NCI-H510A (cell line): Measurements from ENCODE around the gene PSMC6.
A peak's percentile ranks its signal among the peaks of the same experiment; 100 is the strongest.

Source experiments
- DNase-seq: peaks from one replicate; lab custom pipeline; 2025; lab: John Stamatoyannopoulos, UW

PSMC6 gene

DNA sequence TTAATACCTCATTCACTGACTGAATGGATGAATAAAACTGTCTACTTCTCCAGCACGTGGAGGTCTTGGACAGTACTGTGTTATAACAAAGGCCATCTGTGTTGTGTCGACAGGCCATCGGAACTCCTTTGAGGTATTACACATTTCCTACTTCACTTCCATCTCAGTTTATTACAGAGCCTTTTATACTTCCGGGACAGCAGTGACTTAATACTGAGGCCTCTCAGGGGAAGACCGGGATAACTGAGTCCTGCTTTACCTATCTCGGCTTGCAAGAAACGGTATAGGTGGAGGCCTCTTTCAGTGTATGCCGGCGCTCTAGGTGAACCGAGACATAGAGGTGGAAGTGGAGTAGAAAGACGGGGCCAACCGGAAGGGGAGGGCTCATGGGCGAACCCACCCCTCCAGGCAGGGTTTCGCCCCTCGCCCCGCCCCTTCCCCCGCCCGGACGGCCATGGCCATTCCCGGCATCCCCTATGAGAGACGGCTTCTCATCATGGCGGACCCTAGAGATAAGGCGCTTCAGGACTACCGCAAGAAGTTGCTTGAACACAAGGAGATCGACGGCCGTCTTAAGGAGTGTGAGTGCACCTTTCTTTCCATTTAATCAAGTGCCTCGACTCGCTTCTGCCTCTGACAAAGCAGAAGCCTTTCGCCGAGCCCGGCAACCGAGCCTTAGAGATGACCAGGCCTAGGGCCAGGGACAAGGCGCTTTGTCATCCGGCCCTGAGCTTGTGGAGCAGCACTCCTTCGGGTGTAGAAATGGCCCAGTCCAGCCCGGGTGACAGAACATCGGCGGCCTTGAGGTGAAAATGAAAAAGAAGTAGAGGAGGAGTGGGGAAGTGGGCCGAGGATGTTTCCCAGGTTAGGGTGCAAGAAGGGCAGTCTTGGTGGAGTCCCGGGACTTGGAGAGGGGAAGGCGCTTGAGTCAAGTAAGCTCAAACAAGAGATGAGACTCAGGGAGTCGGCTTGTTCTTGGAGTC is at the start of gene PSMC6:
TSS of gene PSMC6 (plus strand) at position 477 of the 983 bp plus-strand sequence. CDS start at position 497, 20 bp downstream.
- DNase-seq, result peak; percentile 90

DNA sequence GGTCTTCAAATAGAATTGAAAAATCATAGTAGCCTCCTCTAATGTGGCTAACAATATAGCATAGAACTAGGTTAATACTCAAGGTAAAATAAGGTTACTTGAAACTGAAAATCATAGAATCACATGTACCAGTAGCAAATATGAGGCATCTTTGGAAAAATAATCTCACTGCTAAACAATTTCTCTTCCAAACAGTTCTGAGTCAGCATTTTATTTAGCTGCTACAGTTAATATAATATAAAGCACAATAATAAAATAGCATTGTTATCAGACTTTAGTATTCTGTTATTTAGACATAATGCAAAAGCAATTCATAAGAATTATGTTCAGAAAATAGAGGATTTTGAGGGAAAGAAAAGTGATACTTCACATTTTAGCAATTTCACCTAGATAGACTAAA is 46.7 kb upstream of the PSMC6 start:
- DNase-seq, result no peak

DNA sequence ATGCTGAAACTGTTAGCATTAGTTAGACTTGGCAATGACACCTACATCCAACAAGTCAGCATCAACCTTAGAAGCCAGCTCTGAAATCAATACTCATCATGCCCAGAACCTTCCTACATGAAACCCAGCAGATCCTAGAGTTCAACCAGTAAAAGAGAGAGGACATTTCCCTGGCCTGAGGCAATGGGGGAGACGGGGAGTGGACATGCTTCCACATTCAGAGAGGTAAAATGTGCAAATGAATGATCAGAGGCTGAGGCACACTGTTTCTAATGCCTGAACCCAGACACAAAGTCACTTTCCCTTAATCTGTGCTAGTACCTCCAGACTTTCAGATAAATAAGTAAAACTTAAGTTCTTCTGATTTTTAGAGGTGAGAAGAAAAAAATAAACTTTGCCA is 46.2 kb upstream of the PSMC6 start:
- DNase-seq, result no peak

DNA sequence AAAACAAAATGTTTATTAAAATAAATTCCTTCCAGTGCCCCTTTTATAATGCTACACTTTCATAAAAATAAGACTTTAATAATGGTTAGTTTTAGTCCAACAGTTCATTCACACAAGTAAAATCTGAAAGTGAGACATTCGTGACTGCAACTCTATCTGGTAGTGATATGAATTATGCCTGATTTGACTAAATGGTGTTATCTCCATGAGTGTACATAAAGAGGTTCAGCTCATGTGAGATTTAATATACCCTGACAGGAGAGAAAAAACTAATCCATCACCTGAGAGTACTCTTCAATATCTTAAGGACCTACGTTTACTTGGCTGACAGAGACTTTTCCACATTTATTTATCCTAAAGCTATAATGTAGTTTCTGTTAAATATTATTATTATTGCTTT is 45.7 kb upstream of the PSMC6 start:
- no peak for DNase-seq

DNA sequence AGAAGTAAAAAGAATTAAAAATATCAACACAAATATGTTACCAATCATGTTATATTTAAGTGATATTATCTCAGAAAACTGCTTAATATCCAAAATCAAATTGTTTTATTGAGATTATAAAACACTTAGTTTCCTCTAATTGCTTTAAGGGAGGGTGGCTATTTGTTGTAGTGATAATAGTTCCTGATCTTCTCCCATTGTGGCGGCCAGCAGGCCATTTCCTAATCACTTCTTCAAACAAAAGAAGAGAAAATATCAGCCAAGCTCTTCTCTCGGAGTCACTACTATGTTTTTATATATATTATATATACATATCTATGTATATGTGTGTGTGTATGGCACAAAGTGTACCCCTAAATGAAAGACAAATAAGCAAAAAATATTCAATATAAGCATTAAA is 43.1 kb upstream of the PSMC6 start:
- DNase-seq, result no peak

DNA sequence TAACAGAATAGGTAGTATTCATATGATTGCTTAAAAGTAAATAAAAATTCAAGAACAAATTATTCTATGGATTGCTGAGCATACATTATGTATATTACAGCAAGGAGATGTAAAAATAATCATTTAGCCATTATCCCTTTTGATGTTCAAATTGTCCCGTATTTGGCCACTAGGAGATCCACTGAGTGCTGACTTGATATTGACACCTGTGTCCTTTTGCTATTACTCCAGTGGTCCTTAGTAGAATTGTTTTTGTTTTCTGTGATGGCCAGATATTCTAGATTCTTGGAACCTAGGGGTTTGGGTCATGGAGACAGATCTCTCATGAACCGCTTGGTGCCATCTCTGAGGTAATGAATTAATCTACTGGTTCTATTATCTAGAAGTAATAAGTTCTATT is 28.4 kb upstream of the PSMC6 start:
- no peak for DNase-seq

DNA sequence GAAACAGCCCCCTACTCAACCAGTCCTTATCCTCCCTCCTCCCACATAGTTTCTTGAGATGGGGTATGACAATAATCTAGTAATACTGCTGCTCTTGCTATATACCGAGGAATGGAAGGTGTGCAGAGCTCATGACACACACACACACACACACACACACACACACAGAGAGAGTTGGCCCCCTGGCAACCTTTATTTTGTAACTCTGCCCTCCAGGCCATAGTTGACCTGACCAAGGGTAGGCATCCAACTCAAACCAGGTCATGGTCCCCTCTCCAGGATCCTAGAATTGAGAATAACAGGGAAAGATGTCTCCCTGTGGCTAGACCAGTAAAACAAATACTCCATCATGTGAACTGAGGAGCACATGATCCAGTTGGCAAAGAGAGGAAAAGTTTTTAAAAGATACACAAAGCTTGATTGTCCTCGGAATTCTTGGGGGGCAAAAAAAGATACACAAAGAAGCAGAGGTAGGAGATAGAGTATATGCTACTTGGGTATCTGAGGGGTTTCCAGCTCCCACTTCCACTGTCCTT is 22.9 kb upstream of the PSMC6 start:
- DNase-seq, result no peak

DNA sequence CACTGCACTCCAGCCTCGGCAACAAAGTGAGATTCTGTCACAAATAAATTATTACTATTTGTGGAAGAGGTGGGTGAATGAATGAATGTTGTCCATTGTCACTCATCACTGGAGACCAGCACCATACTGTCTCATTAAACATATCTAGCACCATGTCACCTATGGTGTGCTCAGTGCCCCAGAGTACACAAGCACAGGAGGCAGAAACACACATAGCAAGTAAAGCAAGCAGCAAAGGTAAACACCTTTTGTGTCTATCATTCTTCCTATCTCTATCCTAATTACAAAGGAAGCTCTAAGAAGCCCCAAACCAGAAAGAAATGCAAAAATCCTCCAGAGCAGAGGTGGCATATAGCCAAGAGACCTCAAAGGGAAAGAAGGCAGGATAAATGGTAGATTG is 20.8 kb upstream of the PSMC6 start:
- no peak for DNase-seq

DNA sequence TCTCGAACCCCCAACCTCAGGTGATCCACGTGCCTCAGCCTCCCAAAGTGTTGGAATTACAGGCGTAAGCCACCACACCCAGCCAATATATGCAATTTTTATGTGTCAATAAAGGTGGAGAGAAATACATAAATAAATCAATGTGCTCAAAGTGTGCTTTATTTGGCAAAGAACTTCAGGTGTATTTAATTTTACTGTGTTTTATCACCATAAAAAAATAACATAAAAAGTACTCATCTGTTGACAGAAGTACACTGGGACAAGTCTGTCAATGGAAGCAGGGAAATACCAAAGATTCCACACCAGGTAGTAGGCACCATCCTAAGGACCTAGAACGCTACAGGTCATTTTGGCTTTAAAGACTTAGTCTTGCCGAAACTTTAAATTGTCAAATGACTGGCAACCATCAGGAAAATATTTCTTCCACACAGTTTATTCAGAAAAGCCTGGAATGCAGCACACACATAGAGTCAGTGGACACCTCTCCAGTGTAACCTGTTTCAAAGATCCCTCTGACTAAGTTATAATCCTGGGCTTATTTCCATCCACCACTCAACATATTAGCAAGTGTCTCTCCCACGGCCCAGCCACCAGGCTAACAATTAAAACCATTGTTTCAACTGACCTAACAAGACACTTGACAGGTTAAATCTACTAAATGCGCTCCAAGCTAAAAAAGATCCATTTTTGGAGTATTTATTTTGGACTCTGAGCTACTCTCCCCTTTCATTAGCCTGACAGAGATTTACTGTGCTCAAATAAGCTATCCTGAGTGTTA is 15.8 kb upstream of the PSMC6 start:
- no peak for DNase-seq

DNA sequence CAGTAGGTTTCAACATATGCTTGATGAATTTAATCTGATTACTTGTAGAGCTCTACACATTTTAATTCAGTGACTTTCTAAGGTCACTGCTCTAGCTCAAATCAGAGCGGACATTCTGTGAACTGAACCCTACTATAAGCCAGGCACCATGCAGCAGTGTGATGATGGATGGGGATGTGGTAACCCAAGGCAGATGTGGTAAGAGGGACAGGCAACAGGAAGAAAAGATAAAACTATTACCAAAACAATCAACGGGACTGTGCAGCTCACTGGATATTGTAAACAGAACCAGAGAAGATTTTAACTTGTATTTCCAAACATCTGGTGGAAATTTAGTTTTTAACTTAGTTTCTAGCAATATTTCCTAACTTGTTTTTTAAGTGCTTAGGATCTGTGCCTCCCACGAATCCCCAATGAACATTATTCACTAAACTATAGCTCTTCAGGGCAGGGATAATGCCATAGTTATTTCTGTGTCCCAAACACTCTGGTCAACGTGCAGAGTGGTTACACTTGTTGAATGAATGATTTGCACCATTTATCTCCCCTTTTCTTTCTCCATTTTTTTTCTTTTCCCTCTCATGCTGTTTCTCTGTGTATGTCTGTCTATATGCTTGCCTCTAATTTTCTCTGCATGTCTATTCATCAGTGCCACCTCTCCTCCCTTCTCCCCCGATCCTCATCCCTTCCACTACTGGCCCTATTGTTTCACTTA is 14.6 kb upstream of the PSMC6 start:
- no peak for DNase-seq

DNA sequence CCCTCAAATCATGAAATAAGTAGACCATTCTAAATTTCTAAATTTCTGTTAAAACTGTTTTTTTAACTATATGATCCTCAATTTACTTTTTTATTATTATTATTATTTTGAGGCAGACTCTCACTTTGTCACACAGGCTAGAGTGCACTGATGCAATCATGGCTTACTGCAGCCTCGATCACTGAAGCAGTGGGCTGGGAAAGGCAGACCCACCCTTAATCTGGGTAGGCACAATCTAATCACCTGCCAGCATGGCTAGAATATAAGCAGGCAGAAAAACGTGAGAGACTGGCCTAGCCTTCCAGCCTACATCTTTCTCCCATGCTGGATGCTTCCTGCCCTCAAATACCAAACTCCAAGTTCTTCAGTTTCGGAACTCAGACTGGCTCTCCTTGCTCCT is 14.0 kb upstream of the PSMC6 start:
- no peak for DNase-seq

DNA sequence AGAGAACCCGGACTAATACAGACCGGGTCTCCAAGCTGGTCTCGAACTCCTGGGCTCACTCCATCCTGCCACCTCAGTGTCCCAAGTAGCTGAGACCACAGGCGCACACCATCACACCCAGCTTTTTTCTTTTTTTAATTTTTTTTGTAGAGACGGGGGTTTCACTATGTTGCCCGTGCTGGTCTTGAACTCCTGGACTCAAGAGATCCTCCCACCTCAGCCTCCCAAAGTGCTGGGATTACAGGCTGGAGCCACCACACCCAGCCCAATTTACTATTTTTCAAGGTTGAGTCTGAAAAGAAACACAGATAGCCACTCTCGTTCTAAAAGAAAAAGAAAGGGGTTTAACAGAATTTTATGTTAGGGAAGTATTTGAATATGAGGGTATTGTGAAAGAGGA is 13.5 kb upstream of the PSMC6 start:
- no peak for DNase-seq

DNA sequence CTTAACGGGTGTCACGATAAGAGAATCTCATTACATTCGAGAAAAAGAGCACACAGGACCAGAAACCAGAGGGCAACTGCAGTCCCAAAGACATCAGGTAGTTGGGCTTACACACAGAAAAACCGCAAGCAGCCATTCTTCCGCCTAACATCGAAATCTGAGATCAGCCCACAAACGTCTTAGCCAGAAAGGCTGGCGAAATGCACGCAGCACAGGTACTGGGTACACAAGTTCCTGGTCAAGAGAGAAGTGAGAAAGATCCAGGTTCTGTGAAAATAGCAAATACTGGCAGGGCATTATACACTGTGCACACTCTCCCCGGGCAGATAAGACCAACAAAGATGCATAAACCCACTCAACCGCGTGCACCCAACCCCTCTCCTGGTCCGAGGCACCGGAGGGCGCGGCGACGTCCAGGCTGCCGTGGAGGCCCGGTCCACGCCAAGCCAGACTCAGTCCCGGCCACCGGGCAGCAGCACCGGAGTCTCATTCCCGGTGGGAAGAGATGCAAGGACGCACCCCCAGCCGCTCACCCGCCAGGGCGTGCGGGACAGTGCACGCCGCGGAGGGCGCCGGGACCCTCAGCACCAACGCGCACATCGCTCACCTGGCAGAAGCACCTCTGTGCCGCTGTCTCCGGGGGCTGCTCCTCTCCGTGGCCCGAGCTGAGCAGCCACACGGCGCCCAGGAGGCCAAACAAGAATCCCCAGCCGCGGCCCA is 12.1 kb upstream of the PSMC6 start:
- no peak for DNase-seq

DNA sequence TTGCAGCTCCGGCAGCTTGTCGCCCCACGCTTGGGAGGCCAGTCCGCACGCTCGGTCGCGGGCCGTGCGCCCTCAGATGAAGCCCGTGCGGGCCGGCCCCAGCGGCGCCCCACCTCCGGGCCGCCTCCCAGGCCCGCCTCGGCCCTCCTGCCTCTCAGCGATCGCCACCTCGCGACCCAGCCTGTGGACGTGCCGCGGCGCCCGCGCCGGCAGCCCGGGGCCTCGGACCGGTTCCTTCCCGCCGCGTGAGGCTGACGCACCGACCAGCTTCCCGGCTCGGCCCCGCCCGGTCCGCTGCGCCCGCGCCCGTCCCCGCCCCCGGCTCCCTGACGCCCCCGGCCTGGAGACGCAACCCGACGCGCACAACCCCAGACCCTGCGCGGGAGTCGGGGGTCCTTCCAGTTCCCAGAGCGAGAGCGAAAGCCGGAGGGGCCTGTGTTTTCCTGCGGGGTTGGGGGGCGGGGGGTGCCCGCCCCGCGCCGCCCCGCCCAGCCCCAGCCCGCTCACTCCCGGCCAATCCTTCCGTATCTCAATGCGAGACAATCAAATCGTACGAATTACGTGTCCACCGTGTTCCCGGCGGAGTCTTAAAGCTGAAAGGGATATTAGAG is 11.4 kb upstream of the PSMC6 start, which contains the start of gene ERO1A:
TSS of gene ERO1A (minus strand) at position 78 of the 611 bp plus-strand sequence. CDS start at position 1, 77 bp downstream.
- peak; percentile 58 for DNase-seq

DNA sequence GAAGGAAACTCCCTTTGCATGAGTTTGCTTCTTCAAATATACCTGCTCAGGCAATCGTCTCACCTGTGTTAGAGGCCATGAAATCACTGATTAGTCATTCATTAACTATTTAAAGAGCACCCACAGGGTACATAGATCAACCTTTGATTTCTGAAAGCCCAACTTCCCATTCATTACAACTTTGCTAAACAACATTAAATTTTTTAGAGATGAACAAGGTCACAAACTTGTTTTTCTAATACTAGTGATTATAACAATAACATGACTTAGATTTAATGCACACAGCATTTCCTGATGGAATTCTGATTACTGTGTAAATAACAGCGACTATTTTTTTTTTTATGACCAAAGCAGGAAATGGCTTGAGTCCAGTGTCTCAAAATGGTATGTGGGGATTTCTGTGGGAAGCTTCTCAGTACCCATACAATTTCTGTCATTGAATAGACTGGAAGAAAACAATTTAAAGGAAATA is 6.3 kb upstream of the PSMC6 start:
- no peak for DNase-seq

DNA sequence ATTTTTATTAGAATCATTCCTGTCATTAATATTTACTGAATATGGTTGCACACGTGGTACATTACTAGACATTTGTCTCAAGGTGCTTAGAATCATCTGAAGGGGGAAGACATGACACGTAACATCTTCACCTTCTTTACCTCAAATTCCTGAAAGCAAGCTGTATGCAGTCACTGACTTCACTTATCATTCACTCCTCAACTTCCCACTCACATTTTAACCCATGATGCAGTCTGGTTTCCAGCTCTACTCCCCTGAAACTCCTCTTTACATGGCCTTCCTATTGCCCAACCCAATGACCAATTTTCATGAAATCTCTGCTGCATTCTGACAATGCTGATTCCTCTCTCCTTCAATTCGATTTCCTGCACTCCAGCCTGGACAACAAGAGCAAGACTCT is 5.8 kb upstream of the PSMC6 start:
- no peak for DNase-seq

DNA sequence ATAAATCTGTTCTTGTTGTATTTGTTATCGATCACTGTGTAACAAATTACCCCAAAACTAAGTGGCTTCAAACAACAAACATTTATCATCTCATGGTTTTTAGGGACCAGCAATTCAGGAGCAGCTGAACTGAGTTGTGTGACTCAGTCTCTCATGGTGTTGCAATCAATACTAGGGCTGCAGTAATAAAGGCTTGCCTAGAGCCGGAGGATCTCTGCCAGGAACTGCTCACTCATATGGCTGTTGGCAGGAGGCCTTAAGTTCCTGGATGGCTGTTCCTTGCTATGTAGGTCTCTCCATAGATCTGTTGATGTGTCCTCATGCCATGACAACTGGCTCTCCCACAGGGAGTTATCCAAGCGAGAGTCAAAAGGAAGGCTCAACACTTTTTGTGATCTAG is 3.8 kb upstream of the PSMC6 start:
- no peak for DNase-seq

DNA sequence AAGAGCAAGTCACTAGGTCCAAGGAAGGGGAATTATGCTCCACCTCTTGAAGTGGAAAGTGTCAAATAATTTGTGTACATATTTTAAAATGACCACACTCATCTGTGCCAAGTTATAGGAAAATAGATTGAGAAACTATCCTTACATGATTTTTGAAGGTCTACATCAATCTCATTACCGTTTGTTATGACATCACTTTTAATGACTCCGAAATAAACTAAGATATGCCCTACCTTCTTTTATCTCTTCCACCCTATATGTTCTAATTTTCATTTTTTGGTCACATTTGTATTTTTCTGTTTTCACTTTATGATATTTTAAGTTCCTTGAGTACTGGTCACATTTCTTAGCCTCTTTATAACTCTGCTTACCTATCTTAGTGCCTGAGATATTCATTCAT is 3.3 kb upstream of the PSMC6 start:
- DNase-seq, result no peak

DNA sequence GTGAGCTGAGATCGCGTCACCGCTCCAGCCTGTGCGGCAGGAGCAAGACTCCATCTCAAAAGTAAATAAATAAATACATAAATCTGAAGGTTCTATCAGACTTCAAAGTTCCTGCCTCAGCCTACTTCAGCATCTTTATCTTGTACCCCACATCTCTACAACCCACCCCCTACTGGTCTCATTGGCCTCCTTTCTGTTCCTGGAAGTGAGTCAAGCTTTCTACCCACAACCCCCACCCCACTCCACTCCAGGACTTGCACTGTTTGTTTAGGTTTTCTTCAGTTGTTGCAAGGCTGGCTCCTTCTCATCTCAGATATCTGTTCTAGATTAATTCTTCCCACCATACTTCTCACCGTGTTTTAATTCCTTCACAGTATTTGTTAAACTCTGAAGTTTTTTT is 714 bp upstream of the PSMC6 start:
- no peak for DNase-seq

DNA sequence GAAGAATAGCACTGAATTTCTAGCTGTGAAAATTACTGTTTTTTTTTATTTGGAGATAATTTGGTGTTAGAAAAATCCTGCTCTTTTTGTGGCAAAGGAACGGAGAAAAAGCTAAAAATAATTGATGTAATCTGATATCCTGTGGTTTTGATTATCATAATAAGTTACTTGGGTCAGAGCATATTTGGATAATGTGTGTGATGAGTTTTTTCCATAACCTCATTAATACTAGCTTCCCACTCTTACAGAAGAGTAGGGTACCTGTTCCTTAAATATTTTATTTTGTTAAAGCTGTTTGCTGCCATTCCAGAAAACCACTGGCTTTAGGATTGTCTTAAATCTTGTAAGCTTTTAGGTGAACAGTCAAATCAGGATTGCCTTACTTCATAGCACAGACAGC is 4.7 kb downstream of the PSMC6 start:
- DNase-seq, result no peak

DNA sequence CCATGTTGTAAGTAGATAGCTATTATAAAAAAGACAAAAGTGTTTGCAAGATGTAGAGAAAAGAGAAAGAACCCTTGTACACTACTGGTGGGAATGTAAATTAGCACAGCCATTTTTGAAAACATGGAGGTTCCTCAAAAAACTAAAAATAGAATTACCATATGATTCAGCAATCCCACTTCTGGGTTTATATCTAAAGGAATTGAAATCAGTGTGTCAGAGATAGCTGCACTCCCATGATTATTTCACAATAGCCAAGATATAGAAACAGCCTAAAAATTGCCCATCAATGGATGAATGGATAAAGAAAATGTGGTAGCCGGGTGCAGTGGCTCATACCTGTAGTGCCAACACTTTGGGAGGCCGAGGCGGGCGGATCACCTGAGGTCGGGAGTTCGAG is 9.2 kb downstream of the PSMC6 start:
- no peak for DNase-seq
